OCI-LY1 (cell line): ENCODE results near the gene TNFSF4.

Experiments
- H2AFZ ChIP-seq: fragments of 200-600 bp; sonication (generic), shearing (Covaris generic); 2 replicates; pipeline ENCODE4 v1.6.0; 2014; ENCODE audit warnings: antibody characterized with exemption, mild to moderate bottlenecking, low read length
- H3F3A ChIP-seq: fragments of 200-600 bp; sonication (generic), shearing (Covaris generic); 2 replicates; pipeline ENCODE4 v1.6.0; 2014; ENCODE audit warnings: mild to moderate bottlenecking, antibody characterized with exemption, low read length, moderate library complexity; ENCODE audit not compliant: insufficient read depth
- H3K27ac ChIP-seq: fragments of 200-600 bp; sonication (generic); 2 replicates; pipeline ENCODE4 v1.5.1; 2014; ENCODE audit warnings: low read length, mixed run types, mild to moderate bottlenecking, low read depth; ENCODE audit not compliant: poor library complexity, severe bottlenecking
- H3K27me3 ChIP-seq: fragments of 200-600 bp; sonication (generic); 2 replicates; pipeline ENCODE4 v1.6.0; 2014; ENCODE audit warnings: antibody characterized with exemption, mild to moderate bottlenecking, low read length, moderate library complexity; ENCODE audit not compliant: insufficient read depth
- H3K36me3 ChIP-seq: fragments of 200-600 bp; sonication (generic); 2 replicates; pipeline ENCODE4 v1.6.1; 2014; ENCODE audit warnings: mild to moderate bottlenecking, antibody characterized with exemption, low read length, moderate library complexity, mixed read lengths; ENCODE audit not compliant: insufficient read depth
- H3K4me1 ChIP-seq: fragments of 200-600 bp; sonication (generic); 2 replicates; pipeline ENCODE4 v1.5.1; 2014; ENCODE audit warnings: mild to moderate bottlenecking, low read length, moderate library complexity; ENCODE audit not compliant: insufficient read depth, severe bottlenecking
- H3K4me2 ChIP-seq: fragments of 200-600 bp; sonication (generic), shearing (Covaris generic); 2 replicates; pipeline ENCODE4 v1.6.1; 2014; ENCODE audit warnings: low read length
- H3K4me3 ChIP-seq: fragments of 200-600 bp; sonication (generic); 2 replicates; pipeline ENCODE4 v1.5.1; 2014; ENCODE audit warnings: low read length, low read depth, mild to moderate bottlenecking, mixed read lengths; ENCODE audit not compliant: poor library complexity, severe bottlenecking
- H3K79me2 ChIP-seq: fragments of 200-600 bp; shearing (Covaris generic); 2 replicates; pipeline ENCODE4 v1.6.1; 2016; ENCODE audit warnings: mixed run types, low read length, mixed read lengths; ENCODE audit not compliant: insufficient read depth
- H3K9ac ChIP-seq: fragments of 200-600 bp; sonication (generic), shearing (Covaris generic); 2 replicates; pipeline ENCODE4 v1.6.1; 2014; ENCODE audit warnings: mild to moderate bottlenecking, low read length, mixed read lengths
- H3K9me2 ChIP-seq: fragments of 200-600 bp; sonication (generic), shearing (Covaris generic); 2 replicates; pipeline ENCODE4 v1.6.1; 2014; ENCODE audit warnings: low read depth, mild to moderate bottlenecking, low read length, mixed read lengths
- H3K9me3 ChIP-seq: fragments of 200-600 bp; shearing (Covaris generic); 2 replicates; pipeline ENCODE4 v1.6.1; 2014; ENCODE audit warnings: low read length, mixed read lengths
- H4K20me1 ChIP-seq: fragments of 200-600 bp; sonication (generic), shearing (Covaris generic); 2 replicates; pipeline ENCODE4 v1.6.0; 2016; ENCODE audit warnings: mild to moderate bottlenecking, low read length; ENCODE audit not compliant: insufficient read depth
- EZH2 ChIP-seq: fragments of 200-600 bp; sonication (generic), shearing (Covaris generic); IDR thresholded peaks from 2 replicates; pipeline ENCODE4 v1.8.0; 2017; ENCODE audit warnings: borderline replicate concordance, mixed run types, mild to moderate bottlenecking, antibody characterized with exemption, low read length, moderate library complexity, mixed read lengths
- TF ChIP-seq, protein P1 (sequence below): fragments of 200-600 bp; sonication (generic), shearing (Covaris generic); IDR thresholded peaks from 2 replicates; pipeline ENCODE4 v1.5.1; 2017; ENCODE audit warnings: mild to moderate bottlenecking, antibody characterized with exemption, low read length, moderate library complexity, mixed read lengths

The TNFSF4 gene

DNA sequence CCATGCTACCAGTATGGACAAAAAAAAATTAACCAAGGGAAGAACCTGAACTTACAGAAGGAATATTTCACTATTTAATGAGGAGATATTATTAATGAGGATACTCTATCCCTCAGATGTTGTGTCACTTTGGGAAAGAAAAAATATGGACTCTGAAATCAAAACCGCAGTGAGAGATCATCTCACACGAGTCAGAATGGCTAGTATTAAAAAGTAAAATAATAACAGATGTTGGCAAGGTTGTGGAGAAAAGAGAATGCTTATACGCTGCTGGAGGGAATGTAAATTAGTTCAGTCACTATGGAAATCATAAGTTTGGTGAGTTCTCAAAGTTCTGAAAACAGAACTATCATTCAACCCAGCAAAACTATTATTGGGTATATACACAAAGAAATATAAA, 30.9 kb downstream of the TNFSF4 start:
- no peaks in the 10 kb centered on the region for H3K4me1 ChIP-seq
- no peaks in the 10 kb centered on the region for H3F3A ChIP-seq
- no peaks in the 10 kb centered on the region for H3K27me3 ChIP-seq
- H3K9ac ChIP-seq = no peak overlapping the region
- H3K79me2 ChIP-seq = no peaks in the 10 kb centered on the region
- H4K20me1 ChIP-seq = no peaks in the 10 kb centered on the region
- no peak overlapping the region for H2AFZ ChIP-seq
- H3K4me3 ChIP-seq = no peak overlapping the region
- H3K4me2 ChIP-seq = no peak overlapping the region
- H3K9me3 ChIP-seq = no peaks in the 10 kb centered on the region
- no peak overlapping the region for H3K27ac ChIP-seq
- H3K36me3 ChIP-seq = no peaks in the 10 kb centered on the region
- H3K9me2 ChIP-seq = no peaks in the 10 kb centered on the region
- TF ChIP-seq, protein P1, sequence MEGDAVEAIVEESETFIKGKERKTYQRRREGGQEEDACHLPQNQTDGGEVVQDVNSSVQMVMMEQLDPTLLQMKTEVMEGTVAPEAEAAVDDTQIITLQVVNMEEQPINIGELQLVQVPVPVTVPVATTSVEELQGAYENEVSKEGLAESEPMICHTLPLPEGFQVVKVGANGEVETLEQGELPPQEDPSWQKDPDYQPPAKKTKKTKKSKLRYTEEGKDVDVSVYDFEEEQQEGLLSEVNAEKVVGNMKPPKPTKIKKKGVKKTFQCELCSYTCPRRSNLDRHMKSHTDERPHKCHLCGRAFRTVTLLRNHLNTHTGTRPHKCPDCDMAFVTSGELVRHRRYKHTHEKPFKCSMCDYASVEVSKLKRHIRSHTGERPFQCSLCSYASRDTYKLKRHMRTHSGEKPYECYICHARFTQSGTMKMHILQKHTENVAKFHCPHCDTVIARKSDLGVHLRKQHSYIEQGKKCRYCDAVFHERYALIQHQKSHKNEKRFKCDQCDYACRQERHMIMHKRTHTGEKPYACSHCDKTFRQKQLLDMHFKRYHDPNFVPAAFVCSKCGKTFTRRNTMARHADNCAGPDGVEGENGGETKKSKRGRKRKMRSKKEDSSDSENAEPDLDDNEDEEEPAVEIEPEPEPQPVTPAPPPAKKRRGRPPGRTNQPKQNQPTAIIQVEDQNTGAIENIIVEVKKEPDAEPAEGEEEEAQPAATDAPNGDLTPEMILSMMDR = no peak
- no peak for TF ChIP-seq EZH2

DNA sequence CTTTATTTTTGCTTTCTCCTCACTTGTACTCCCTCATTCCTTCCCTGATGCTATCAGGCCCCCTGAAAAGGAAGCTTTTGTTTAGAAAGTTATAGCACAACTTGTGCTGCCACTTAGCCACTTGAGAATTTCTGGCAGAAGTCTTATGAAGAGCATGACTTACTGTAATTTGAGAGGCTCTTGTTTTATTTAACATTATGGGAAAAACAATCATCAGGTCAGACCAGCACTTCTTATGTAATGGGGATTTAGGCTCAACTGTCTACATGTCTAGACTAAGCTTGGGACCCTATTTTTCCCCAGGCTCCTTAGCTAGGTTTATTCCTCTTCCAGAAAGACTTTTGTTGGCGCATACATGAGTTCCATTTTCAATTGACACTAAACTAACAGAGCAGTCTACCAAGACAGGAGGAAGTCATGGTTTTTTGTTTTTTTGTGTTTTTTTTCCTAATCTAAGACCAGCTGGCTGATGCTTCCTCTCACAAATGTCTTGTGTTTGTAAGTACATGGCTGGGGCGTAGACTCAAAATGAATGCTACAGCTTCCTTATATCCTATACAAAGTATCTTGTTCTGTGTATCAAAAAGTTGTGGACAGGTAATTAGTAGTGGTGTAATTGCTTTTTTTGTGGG, 31.5 kb downstream of the TNFSF4 start:
- Histone ChIP-seq H3K4me1 (no peaks in the 10 kb centered on the region), H3F3A (no peaks in the 10 kb centered on the region), H3K27ac (no peak overlapping the region), H4K20me1 (no peaks in the 10 kb centered on the region), H3K9me2 (no peaks in the 10 kb centered on the region), H3K36me3 (no peaks in the 10 kb centered on the region), H3K79me2 (no peaks in the 10 kb centered on the region), H3K4me2 (no peak overlapping the region), H3K9ac (no peak overlapping the region), H2AFZ (no peak overlapping the region), H3K9me3 (no peaks in the 10 kb centered on the region), H3K27me3 (no peaks in the 10 kb centered on the region), H3K4me3 (no peak overlapping the region)
- TF ChIP-seq, protein P1 = no peak

DNA sequence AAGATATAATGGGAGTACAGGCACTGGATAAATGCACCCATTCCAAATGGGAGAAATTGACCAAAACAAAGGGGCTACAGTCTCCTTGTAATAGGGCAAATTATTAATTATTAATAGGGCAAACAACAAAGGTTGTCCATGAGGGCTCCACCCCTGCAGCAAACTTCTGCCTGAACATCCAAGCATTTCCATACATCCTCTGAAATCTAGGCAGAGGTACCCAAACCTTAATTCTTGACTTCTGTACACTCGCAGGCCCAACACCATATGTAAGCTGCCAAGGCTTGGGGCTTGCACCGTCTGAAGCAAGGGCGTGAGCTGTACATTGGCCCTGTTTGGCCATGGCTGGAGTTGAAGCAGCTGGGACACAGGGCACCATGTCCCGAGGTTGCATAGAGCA, 33.7 kb downstream of the TNFSF4 start:
- Histone ChIP-seq H3K9ac (no peak overlapping the region), H3F3A (no peaks in the 10 kb centered on the region), H2AFZ (no peak overlapping the region), H4K20me1 (no peaks in the 10 kb centered on the region), H3K9me3 (no peaks in the 10 kb centered on the region), H3K9me2 (no peaks in the 10 kb centered on the region), H3K79me2 (no peaks in the 10 kb centered on the region), H3K27me3 (no peaks in the 10 kb centered on the region), H3K27ac (no peak overlapping the region), H3K4me1 (no peaks in the 10 kb centered on the region), H3K36me3 (no peaks in the 10 kb centered on the region), H3K4me2 (no peak overlapping the region), H3K4me3 (no peak overlapping the region)
- TF ChIP-seq, protein P1 = no peak
- no peak for TF ChIP-seq EZH2
